Effector memory CD4-positive, alpha-beta T cell (primary cell): ENCODE measurements around the gene TRPM3.

ENCODE experiments used
- DNase-seq, 3 donors: peaks; one replicate each; pipeline ENCODE4 v3.0.0-alpha.2; 2020
- H3K27ac ChIP-seq: 2 replicates; pipeline ENCODE4 v1.7.0; 2013; ENCODE audit warnings: mild to moderate bottlenecking, low read length, moderate library complexity; ENCODE audit not compliant: insufficient read depth, poor library complexity, severe bottlenecking
- H3K27me3 ChIP-seq: replicated peaks from 2 replicates; pipeline ENCODE4 v1.7.0; 2013; ENCODE audit warnings: mild to moderate bottlenecking, low read length; ENCODE audit not compliant: insufficient read depth, control insufficient read depth, poor library complexity, severe bottlenecking
- H3K36me3 ChIP-seq: 2 replicates; pipeline ENCODE4 v1.7.0; 2013; ENCODE audit warnings: mild to moderate bottlenecking, low read length, moderate library complexity; ENCODE audit not compliant: control insufficient read depth, insufficient read depth
- H3K4me1 ChIP-seq: 2 replicates; pipeline ENCODE4 v1.7.0; 2013; ENCODE audit warnings: low read length, mild to moderate bottlenecking; ENCODE audit not compliant: control insufficient read depth, insufficient read depth, poor library complexity, severe bottlenecking
- H3K4me3 ChIP-seq: 2 replicates; pipeline ENCODE4 v1.7.0; 2013; ENCODE audit warnings: low read length, low read depth, mild to moderate bottlenecking; ENCODE audit not compliant: insufficient read depth, poor library complexity, severe bottlenecking
- H3K9me3 ChIP-seq: 2 replicates; pipeline ENCODE4 v1.7.0; 2013; ENCODE audit warnings: mild to moderate bottlenecking, low read length, moderate library complexity; ENCODE audit not compliant: control insufficient read depth

The TRPM3 gene

GRCh38 chr9:70811638-70812037 is 309.8 kb downstream of the TRPM3 start:
- Histone ChIP-seq H3K27me3 (no peaks in the 10 kb centered on the region), H3K4me3 (no peak overlapping the region), H3K9me3 (no peaks in the 10 kb centered on the region), H3K27ac (no peak overlapping the region), H3K4me1 (no peaks in the 10 kb centered on the region), H3K36me3 (no peaks in the 10 kb centered on the region)
- no peak for DNase-seq

GRCh38 chr9:70806875-70807274 is 314.5 kb downstream of the TRPM3 start:
- Histone ChIP-seq H3K4me3 (no peak overlapping the region), H3K4me1 (no peaks in the 10 kb centered on the region), H3K9me3 (no peaks in the 10 kb centered on the region), H3K27ac (no peak overlapping the region), H3K27me3 (no peaks in the 10 kb centered on the region), H3K36me3 (no peaks in the 10 kb centered on the region)
- DNase-seq = no peak

- Histone ChIP-seq H3K27me3 (no peaks in the 10 kb centered on the region), H3K27ac (no peak overlapping the region), H3K4me3 (no peak overlapping the region), H3K9me3 (no peaks in the 10 kb centered on the region), H3K36me3 (no peaks in the 10 kb centered on the region), H3K4me1 (no peaks in the 10 kb centered on the region)
- DNase-seq = no peak
Observed at GRCh38 chr9:70805949-70806348, 315.5 kb downstream of the TRPM3 start.

- no peaks in the 10 kb centered on the region for H3K36me3 ChIP-seq
- no peak overlapping the region for H3K4me3 ChIP-seq
Observed at GRCh38 chr9:70802758-70803436, 318.5 kb downstream of the TRPM3 start.

GRCh38 chr9:70802206-70802605 is 319.2 kb downstream of the TRPM3 start:
- H3K4me1 ChIP-seq = no peaks in the 10 kb centered on the region
- no peak overlapping the region for H3K27ac ChIP-seq
- no peak overlapping the region for H3K4me3 ChIP-seq
- H3K36me3 ChIP-seq = no peaks in the 10 kb centered on the region
- no peak for DNase-seq
- H3K9me3 ChIP-seq = no peaks in the 10 kb centered on the region
- no peaks in the 10 kb centered on the region for H3K27me3 ChIP-seq

More at GRCh38 chr9:70802758-70803436, 318.5 kb downstream of the TRPM3 start:
- H3K9me3 ChIP-seq = no peaks in the 10 kb centered on the region
- no peaks in the 10 kb centered on the region for H3K27me3 ChIP-seq
- DNase-seq = no peak
- no peaks in the 10 kb centered on the region for H3K4me1 ChIP-seq
- no peak overlapping the region for H3K27ac ChIP-seq

GRCh38 chr9:70801181-70801829 is 320.1 kb downstream of the TRPM3 start:
- DNase-seq = no peak
- H3K36me3 ChIP-seq = no peaks in the 10 kb centered on the region
- H3K4me3 ChIP-seq = no peak overlapping the region
- no peaks in the 10 kb centered on the region for H3K27me3 ChIP-seq
- no peak overlapping the region for H3K27ac ChIP-seq
- H3K9me3 ChIP-seq = no peaks in the 10 kb centered on the region
- no peaks in the 10 kb centered on the region for H3K4me1 ChIP-seq

GRCh38 chr9:70798018-70798417 is 323.4 kb downstream of the TRPM3 start:
- no peaks in the 10 kb centered on the region for H3K27me3 ChIP-seq
- no peak overlapping the region for H3K4me3 ChIP-seq
- H3K36me3 ChIP-seq = no peaks in the 10 kb centered on the region
- H3K4me1 ChIP-seq = no peaks in the 10 kb centered on the region
- H3K9me3 ChIP-seq = no peaks in the 10 kb centered on the region
- no peak overlapping the region for H3K27ac ChIP-seq
- DNase-seq = no peak

GRCh38 chr9:70795841-70796240 is 325.6 kb downstream of the TRPM3 start:
- H3K4me1 ChIP-seq = no peaks in the 10 kb centered on the region
- DNase-seq = no peak
- H3K27ac ChIP-seq = no peak overlapping the region
- no peaks in the 10 kb centered on the region for H3K36me3 ChIP-seq
- no peaks in the 10 kb centered on the region for H3K9me3 ChIP-seq
- H3K27me3 ChIP-seq = no peaks in the 10 kb centered on the region
- no peak overlapping the region for H3K4me3 ChIP-seq

- Histone ChIP-seq H3K36me3 (no peaks in the 10 kb centered on the region), H3K27me3 (no peaks in the 10 kb centered on the region), H3K9me3 (no peaks in the 10 kb centered on the region), H3K27ac (no peak overlapping the region), H3K4me1 (no peaks in the 10 kb centered on the region), H3K4me3 (no peak overlapping the region)
- DNase-seq = no peak
Observed at GRCh38 chr9:70792796-70793195, 328.6 kb downstream of the TRPM3 start.

GRCh38 chr9:70791936-70792335 is 329.5 kb downstream of the TRPM3 start:
- Histone ChIP-seq H3K4me1 (no peaks in the 10 kb centered on the region), H3K27ac (no peak overlapping the region), H3K9me3 (no peaks in the 10 kb centered on the region), H3K4me3 (no peak overlapping the region), H3K36me3 (no peaks in the 10 kb centered on the region), H3K27me3 (no peaks in the 10 kb centered on the region)
- DNase-seq = no peak
